NCI-H345 treated with DMSO at 0.1 percent for 48 hours (cell line): ENCODE measurements around the gene ULBP3.
"Not testable (repeated sequence)": the region's sequence is repeated elsewhere in the genome, so short reads cannot be mapped to it uniquely, and the experiment has no call there.

ENCODE experiments used
- DNase-seq: peaks from one replicate; lab custom pipeline; 2025; ENCODE audit not compliant: unreplicated experiment; lab: John Stamatoyannopoulos, UW

ULBP3 gene

DNA sequence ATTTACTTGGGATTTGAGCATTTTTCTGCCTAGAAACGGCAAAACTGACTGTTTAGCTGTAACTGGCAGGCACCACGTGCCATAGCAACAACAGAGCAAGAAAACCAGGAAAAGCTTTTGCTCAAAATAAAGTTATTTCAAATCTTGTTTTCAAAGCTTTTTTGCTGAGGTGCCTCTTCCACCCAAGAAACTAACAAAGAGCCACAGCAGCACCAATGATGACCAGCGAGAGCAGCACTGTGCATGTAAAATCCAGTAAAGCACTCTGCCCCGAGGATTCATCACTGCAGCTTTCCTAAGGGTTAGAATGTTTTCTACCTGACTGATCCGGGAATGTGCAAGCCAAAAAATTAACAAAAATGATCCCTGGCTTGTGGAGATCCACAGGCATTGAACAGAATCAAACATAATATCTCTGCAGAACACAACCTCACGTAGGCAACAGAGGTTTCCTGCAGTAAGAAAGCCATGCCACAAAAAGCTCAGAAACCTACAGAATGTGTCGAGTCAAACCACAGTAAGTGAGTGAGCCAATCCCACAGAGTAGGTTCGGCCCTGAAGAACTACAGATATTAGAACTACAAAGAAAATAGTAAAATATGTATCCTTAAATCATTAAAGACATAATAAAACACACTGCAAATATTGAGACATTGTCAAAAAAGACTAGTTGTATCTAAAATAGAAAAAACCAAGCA, 7.4 kb upstream of the ULBP3 start:
- DNase-seq: no peak

DNA sequence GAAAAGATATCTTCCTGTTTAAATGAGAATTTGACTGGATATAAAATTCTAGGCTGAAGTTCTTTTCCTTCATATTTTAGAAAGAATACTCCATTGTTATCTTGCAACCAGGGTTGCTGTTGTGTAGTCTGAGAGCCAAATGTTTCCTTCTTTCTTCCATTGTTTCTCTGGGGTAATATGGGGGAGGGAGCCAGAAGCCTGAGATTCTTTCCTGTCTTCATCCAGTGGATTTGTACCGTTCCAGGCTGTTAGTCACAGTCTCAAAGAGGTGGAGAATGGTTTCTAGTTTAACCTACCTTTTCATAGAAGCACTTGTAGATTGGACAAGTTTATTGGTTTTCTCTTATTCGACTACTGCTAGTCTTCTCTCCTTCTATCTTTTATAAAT, 6.1 kb upstream of the ULBP3 start:
- no peak for DNase-seq

DNA sequence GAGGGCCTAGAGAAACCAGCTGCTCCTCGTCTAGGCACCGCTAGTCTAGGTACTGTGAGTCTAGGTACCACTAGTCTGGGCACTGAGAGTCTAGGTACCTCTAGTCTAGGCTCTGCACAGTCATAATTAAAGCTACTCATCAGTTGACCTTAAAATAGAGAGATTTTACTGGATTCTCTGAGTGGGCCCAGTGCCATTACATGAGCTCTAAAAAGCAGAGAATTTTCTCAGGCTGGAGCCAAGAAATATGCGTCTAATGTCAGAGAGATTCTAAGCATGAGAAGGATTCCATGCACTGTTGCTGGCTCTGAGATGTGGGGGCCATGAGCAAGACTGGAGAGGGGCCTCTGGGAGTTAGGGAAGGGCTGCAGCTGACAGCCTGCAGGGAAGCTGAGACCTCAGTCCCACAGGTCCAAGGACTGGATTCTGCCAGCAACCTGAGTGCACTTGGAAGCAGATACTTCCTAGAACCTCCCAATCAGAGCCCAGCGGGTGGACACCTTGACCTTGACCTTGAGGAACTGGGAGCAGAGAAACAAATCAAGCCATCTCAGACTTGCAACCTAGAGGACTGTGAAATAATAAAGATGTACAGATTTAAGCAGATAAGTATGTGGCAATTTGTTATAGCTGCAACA, 5.6 kb upstream of the ULBP3 start:
- DNase-seq: not testable (repeated sequence)

DNA sequence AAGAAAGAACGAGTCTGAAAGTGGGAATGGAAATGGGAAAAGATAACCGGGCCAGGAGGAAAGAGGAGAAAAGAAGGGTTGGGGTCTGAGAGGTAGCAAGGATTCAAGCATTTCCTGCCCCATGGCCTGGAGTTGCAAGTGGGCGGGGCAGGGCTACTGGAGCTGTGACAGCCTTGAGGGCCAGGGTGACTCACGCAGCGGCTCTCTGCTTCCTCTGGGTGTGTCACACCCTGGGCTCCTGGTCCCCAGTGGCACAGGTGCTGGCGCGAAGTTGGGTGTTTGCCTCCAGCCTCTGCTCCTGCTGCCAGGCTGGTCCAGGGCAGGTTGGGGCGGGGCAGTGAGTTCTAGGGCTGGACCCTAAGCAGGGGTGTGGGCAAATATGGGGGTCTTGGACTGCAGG, 3.3 kb upstream of the ULBP3 start:
- no peak for DNase-seq

DNA sequence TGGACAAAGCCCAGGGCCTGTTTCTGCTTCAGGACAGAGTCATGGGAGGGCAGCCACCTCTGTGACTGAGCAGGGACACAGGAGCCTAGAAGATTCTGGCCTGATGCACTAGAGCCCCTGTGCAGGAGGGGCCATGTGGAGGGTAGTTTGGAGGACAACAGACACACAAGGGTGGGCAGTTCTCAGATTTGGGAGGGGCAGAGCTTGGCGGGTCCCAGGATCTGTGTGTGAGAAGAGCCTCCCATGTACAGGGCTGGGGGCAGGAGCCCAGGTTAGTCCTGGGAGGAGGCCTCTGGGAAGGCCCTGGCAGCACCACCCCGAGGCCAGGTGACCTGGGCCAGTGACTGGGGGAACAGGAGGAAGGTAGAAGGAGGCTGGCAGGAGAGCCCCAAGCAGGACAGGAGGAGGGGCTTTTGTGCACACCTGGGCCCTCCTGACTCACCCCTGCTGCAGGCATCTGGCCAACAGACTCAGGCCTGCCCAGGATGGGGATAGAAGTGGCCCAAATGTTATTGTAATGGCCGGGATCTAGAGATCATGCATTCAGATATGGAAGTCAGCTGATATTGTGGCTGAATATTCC, 1.4 kb upstream of the ULBP3 start:
- no peak for DNase-seq

DNA sequence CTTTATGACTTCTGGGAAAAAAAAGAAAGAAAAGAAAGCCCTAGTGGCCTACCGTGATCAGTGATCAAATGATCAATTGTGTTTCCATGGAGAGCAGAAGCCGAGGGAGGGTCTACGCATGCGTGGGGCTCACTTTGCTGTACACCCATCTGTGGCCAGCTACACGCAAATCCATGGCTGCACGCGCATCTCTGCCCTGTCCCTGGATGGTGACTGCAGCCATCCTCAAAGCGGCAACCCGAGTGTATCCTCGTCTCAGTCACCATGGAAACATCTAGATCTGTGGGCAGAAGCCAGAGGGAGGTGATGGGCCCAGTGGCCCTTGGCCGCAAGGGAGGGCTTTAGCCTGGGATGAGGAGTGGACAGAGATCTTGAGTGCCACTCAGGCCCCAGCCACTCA, 785 bp upstream of the ULBP3 start:
- DNase-seq: no peak

DNA sequence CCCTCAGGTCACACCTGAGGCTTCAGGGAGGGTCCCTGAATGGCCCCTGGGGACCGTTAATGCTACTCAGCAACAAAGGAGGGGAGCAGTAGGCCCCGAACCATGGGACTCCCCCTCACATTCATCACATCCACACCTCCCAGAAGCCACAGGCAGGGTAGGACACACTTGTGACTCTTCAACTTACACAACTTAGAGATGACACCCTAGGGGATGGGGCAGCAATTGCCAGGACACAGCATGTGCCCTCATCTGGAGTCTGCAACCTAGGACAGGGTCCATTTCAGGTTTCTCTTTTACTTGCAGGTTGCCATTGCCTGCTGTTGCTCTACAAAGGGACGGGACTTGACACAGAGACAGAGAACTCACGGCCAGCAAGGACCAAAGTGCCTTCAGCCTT, 770 bp downstream of the ULBP3 start:
- DNase-seq: no peak

DNA sequence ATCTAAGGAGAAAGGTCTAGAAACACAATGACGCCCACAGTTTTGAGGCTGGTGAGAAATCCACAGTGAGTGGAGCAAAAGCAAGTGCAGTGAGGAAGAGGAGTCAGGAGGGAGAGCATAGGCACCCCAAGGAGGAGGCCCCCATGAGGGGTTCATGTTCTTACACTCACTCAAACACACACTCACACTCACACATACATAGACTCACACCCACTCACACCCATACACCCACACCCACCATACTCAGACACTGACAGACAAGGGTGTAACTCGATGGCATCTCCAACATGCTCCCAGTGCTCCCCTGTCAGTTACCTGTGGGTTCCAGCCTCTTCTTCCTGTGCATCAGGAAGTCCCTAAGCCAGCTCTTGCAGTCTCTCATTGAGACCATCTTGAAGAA, 3.8 kb downstream of the ULBP3 start:
- no peak for DNase-seq

DNA sequence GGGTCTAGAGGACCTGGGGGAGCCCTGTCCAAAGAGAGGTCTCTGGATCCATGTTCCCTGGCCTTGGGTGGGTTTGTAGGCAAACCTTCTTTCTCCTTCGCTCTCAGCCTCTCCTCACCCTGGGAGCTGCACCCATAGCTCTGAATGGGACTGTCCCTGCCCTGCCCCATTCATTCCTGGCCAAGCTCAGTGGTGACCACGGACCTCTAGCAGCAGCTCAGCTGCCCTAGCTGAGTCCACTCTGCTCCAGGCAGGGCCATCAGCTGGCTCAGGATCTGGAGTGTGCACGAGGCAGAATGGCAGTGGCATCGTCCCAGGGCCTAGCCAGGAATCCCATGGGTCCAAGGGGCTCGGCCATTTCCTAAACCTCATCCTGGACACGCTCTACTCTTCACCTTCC, 5.3 kb downstream of the ULBP3 start:
- no peak for DNase-seq

DNA sequence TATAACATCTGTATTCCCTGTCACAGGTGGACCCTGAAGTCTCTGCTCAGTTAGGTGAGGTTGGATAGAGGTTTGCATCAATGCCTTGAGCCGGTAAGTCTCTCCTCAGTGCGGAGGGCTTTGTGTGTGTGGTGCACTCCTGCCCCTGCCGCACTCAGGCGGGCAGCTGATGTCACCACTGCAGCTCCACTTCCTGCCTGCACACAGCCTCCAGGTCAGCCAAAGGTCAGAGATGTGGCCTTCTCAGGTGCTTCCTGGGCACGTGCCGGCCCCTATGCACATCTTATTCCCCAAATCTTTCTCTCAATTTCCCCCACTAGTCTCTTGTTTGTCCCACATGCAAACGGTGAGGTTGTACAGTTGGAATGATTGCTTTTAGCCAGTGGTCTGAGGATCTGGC, 8.9 kb downstream of the ULBP3 start:
- DNase-seq: not testable (repeated sequence)

DNA sequence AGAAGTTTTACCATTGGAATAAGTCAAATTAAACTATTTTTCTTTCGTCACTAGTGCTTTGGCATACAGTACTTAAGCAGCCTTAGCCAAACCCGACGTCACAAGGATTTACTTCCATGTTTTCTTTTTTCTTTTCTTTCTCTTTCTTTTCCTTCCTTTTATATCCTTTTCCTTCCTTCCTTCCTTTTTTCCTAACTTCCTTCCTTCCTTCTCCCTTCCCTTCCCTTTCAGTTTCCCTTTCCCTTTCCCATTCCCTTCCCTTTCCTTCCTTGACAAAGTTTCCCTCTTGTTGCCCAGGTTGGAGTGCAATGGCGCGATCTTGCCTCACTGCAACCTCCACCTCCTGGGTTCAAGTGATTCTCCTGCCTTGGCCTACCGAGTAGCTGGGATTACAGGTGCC, 9.9 kb downstream of the ULBP3 start:
- DNase-seq: no peak

DNA sequence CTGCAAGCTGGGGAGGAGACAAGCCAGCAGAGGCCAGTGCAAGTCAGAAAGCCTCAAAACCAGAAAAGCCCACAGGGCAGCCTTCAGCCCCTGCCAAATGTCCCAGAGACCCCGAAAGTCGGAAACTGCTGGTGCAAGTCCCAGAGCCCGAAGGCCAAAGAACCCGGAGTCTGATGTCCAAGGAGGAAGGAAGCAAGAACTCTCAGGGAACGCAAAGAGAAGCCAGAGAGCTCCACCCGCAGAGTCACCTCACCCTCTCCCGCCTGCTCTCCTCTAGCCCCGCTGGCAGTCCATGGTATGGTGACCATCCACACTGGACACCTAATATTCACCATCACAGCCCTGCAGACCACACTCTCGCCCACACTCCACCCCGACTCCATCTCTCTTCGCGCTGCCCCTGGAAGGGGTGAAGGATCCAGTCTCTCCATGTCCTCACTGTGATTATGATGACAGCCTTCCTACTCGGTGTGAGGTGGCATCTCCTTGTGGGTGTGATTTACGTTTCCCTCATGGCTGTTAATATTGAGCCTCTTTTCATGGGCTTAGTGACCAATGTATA, 10.6 kb downstream of the ULBP3 start:
- no peak for DNase-seq

DNA sequence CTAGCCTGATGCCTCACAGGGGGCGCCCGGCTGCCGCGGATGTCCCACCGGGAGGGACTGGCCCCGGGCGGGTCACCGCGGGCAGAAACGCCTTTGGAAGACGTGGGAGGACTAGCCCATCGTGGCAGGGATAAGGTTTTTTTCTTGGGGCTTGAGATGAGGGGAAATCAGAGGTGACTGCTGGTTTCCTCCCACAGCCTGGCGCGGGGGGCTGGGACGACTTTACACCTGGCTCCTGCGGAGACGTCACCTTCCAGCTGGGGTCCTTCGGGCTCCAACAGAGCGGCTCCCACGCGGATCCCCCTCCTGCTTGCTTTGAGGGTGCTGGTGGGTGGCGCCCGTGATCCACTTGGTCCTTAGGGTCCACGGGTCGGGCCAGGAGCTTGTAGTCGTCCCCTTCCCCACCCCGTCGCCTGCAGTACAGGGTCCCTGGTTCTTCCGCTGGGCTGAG, 11.4 kb downstream of the ULBP3 start:
- no peak for DNase-seq

DNA sequence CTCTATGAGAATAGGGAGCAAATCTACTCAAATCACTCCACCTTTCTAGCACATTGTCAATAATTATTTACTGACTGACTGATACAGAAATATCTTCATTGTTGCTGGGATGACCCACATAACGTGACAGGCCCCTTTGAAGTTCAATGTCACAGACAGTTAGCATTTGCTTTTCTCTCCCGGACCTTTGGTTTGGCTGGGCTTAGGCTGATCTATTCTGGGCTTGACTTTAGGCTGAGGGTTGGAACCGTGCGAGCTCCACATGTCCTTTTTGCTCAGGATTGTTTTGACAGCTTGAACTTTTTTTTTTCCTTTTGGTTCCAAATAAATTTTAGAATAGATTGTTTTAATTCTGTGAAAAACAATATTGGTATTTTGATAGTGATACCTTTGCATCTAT, 12.0 kb downstream of the ULBP3 start:
- DNase-seq: no peak

DNA sequence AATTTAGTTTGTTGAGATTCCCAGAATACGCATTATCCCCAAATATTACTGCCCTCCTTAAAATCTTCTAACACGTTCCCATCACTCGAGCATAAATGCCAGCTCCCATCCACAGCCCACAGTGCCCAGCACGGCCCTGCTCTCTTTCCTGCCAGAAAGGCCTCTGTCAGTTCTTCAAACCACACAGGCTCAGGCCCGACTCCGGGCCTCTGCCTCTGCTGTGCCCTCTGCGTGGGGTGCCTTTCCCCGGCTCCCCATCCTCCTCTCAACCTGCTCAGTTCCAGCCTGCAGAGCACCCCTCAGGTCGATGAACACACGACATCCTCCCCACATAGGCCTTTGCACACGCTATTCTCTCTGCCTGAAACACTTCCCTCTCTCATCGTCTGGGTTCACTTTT, 12.8 kb downstream of the ULBP3 start:
- no peak for DNase-seq

DNA sequence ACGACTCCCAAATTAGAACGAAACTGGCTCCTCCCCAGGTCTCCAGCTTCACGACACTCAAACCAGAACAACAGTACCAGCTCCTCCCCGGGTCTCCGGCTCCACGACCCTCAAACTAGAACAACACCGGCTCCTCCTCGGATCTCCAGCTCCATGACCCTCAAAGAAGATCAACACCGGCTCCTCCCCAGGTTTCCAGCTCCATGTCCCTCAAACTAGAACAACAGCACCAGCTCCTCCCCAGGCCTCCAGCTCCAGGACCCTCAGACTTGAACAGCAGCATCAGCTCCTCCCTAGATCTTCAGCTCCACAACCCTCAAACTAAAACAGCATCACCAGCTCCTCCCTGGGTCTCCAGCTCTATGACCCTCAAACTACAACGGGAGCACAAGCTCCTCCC, 13.8 kb downstream of the ULBP3 start:
- no peak for DNase-seq

DNA sequence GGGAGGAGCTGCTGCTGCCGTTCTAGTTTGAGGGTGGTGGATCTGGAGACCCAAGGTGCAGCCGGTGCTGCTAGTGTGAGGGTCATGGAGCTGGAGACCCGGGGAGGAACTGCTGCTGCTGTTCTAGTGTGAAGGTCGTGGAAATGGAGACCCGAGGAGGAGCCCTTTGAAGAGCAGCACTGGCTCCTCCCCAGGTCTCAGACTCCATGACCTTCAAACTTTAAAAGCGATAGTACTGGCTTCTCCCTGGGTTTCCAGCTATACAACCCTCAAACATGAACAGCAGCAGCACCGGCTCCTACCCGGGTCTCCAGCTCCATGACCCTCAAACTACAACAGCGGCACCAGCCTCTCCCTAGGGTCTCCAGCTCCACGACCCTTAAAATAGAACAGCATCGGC, 15.5 kb downstream of the ULBP3 start:
- no peak for DNase-seq

DNA sequence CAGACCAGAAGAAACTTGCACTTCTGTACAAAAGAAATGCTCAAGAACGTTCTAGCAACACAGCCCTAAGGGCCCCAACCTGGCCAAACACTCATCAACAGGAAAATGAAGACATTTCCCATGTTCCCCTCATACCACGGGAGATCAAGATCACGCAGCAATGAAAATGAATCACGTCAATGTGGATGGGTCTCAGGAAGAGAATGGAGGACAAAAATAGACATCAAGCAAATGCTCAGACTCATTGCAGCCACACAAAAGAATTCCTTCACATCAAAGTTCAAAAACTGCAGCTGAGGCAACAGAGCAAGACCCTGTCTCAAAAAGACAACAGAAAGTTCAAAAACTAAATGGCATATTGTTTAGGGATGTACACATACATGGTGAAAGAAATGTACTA, 18.1 kb downstream of the ULBP3 start:
- DNase-seq: no peak

DNA sequence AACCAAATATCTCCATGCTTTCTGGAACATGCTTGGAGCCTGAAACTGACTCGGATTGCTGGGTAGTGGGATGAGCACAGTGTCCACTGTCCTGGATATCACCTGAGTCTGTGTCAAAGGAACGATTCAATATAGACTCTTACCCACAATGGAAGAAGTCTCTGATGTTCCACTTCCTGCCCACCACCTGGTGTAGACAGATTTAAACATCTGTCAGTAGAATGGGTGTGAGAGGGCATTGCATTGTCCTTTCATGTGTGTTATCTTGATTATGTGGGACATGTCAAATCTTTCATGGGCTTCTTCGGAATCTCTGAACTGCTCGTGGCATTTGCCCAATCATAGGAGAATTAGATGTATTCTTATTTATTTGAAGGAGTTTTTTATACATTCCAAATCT, 20.8 kb downstream of the ULBP3 start:
- DNase-seq: no peak

DNA sequence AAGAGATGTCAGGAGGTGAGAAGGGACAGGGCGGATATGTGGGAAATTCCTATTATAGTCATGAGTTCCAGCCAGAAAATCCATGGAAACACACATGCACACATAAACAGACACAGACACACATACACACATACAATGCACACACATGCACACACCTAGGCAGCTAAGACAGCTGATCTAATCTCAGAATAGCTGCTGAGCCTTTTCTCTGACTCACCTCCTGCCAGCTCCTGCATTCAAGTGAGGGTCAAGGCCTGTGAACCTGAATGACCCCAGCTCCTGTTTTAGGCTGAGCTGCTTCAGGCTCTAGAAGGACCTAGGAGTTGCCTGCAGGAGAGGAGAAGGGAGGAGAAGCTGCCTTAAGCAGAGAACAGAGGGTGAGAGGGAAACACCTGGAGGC, 22.0 kb downstream of the ULBP3 start:
- no peak for DNase-seq

DNA sequence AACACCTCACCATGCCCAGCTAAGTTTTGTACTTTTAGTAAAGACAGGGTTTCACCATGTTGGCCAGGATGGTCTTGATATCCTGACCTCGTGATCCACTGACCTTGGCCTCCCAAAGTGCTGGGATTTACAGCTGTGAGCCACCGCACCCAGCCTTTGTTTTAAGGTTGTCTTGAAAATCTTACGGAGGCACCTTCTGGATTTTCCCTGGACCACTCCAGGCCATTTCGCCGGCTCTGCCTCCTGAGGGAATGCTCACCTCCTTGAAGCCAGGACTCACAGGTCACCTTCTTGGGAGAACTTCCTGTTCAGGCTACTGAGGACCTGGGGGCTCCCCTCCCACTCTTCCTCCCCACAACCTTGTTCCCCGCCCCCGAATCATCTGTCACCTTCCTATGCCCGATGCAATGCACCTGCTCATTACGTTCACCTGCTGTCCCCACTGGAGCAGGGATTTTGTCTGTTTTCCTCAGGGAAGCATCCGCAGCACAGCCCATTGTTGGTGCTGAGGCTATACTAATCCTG, 24.2 kb downstream of the ULBP3 start:
- DNase-seq: no peak
